HG02970 (cell line): ENCODE measurements around the gene CDKL1.

Experiments
- ATAC-seq: cut with Tn5 transposase; IDR thresholded peaks from one replicate; pipeline ENCODE4 v1.9.1; 2021; ENCODE audit warnings: mild to moderate bottlenecking, moderate library complexity, moderate number of reproducible peaks; ENCODE audit not compliant: unreplicated experiment, low FRiP score

CDKL1 gene

DNA sequence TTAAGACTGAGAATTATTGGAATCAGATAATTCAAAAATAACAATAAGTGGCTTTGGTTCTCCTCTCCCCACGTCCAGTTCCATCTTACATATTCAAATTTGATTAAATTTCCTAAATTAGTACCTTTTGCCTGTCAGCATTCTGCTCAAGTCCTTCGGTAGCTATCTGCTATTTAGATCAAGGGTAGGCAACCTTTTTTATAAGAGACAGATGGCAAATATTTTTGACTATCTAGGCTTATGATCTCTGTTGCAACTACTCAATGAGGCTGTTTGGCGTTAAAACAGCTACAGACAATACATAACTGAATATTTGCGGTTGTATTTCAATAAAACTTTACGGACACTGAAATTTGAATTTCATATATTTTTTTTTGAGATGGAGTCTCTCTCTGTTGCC is 106.4 kb downstream of the CDKL1 start:
- ATAC-seq, result no peak

DNA sequence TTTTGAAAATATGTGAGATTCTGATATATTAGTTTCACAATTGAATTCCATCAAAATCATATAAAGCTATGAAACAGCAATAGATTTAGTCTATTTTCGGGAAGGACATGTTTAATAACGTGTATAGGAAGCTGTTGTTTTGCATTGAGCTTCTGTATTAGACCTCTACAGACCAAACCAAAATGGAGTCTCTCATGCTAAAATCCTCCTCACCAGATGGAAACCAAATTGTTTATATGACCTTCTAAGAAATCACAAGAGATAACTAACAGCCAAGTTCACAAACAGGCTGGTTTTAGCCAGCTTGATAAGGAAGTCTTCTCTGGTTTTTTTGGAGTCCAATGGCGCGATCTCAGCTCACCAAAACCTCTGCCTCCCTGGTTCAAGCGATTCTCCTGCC is 108.5 kb downstream of the CDKL1 start:
- no peak for ATAC-seq

DNA sequence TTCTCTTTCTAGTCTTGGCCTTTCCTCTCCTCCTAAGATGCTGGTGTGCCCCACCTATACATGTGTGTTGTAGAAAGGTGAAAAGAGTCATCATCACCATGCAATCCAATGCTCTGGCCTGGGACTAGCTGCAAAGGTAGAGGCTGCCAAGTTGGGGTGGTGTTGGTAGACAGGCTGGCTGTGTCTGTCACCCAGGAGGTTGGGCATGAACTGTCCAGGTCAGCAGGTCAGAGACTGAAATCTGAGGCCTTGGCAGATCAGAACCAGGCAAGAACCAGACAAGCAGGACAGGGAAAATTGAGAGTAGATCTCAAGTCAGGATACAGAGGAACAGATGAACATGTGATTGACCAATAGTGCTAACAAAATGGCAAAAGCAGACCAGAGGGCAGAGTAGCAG is 110.8 kb downstream of the CDKL1 start:
- no peak for ATAC-seq
